ENCODE data around the gene LIX1.
"Not testable (repeated sequence)": the region's sequence is repeated elsewhere in the genome, so short reads cannot be mapped to it uniquely, and the experiment has no call there.

Gene LIX1

GRCh38 chr5:97101189-97101910 is 41.1 kb downstream of the LIX1 start:
- no peak for DNase-seq

- no peak for DNase-seq
These were observed 41.9 kb downstream of the LIX1 start for GRCh38 chr5:97100476-97100875.

GRCh38 chr5:97098922-97099321 is 43.5 kb downstream of the LIX1 start:
- DNase-seq = no peak

GRCh38 chr5:97097326-97098230 is 44.8 kb downstream of the LIX1 start:
- DNase-seq = no peak

GRCh38 chr5:97096846-97097245 is 45.6 kb downstream of the LIX1 start:
- no peak for DNase-seq

GRCh38 chr5:97096191-97096590 is 46.2 kb downstream of the LIX1 start:
- no peak for DNase-seq

- no peak for DNase-seq
These were observed 47.1 kb downstream of the LIX1 start for GRCh38 chr5:97095318-97095732.

- no peak for DNase-seq
These were observed 47.7 kb downstream of the LIX1 start for GRCh38 chr5:97094579-97095317.

GRCh38 chr5:97093193-97093592 is 49.2 kb downstream of the LIX1 start:
- DNase-seq = no peak

- no peak for DNase-seq
These were observed 51.5 kb downstream of the LIX1 start for GRCh38 chr5:97090944-97091343.

- DNase-seq = no peak
These were observed 53.1 kb downstream of the LIX1 start for GRCh38 chr5:97089149-97089801.

GRCh38 chr5:97088774-97089148 is 53.6 kb downstream of the LIX1 start:
- no peak for DNase-seq

GRCh38 chr5:97087138-97087537 is 55.3 kb downstream of the LIX1 start:
- DNase-seq = no peak

GRCh38 chr5:97085459-97086181 is 56.8 kb downstream of the LIX1 start:
- DNase-seq = peak; percentile 5 to 45

- DNase-seq = not testable (repeated sequence)
These were observed 57.5 kb downstream of the LIX1 start for GRCh38 chr5:97084782-97085458.

- no peak for DNase-seq
These were observed 63.3 kb downstream of the LIX1 start for GRCh38 chr5:97078958-97079743.

GRCh38 chr5:97077246-97077645 is 65.2 kb downstream of the LIX1 start:
- DNase-seq = no peak

- no peak for DNase-seq
These were observed 66.3 kb downstream of the LIX1 start for GRCh38 chr5:97076098-97076497.

GRCh38 chr5:97075649-97076048 is 66.8 kb downstream of the LIX1 start:
- no peak for DNase-seq

- no peak for DNase-seq
These were observed 67.4 kb downstream of the LIX1 start for GRCh38 chr5:97074859-97075489.

Data from CD4-positive, alpha-beta T cell treated with Interleukin-1 beta for 1 hour (primary cell).